ENCODE results near the gene NTSR1.

The NTSR1 gene

DNA sequence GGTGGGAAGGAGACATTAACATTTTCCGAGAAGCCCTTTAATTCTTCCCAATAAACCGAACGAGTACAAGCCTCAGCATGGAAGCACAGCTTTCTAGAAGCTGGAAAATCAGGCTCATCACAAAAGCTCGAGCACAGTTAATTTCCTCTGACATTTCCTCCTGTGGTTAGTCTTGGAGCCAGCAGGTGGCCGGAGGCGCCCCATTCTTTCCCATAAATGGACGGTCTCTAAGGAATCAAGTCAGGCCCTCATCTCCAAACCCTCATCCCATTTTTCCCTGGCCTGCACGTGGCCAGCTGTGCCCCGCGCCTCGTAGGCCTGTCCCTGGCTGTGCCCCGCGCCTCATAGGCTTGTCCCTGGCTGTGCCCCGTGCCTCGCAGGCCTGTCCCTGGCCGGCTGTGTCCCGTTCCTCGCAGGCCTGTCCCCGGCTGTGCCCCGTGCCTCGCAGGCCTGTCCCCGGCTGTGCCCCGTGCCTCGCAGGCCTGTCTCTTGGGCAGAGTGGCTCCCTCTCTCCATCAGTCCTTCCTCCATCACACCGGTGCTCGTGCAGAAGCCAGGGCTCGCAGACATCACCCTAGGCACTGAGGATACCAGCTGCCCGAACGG lies 19.7 kb upstream of the NTSR1 start:
- no peak overlapping the region for H3K4me3 ChIP-seq (ENCODE audit: low read length)
- TF ChIP-seq, protein P1, sequence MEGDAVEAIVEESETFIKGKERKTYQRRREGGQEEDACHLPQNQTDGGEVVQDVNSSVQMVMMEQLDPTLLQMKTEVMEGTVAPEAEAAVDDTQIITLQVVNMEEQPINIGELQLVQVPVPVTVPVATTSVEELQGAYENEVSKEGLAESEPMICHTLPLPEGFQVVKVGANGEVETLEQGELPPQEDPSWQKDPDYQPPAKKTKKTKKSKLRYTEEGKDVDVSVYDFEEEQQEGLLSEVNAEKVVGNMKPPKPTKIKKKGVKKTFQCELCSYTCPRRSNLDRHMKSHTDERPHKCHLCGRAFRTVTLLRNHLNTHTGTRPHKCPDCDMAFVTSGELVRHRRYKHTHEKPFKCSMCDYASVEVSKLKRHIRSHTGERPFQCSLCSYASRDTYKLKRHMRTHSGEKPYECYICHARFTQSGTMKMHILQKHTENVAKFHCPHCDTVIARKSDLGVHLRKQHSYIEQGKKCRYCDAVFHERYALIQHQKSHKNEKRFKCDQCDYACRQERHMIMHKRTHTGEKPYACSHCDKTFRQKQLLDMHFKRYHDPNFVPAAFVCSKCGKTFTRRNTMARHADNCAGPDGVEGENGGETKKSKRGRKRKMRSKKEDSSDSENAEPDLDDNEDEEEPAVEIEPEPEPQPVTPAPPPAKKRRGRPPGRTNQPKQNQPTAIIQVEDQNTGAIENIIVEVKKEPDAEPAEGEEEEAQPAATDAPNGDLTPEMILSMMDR (IDR thresholded peaks at IDR 0.05; ENCODE audit: insufficient read depth, low read depth, low read length, missing control alignments), result peak; percentile 35
- peak; percentile 39 for DNase-seq (ENCODE audit: low read depth)

DNA sequence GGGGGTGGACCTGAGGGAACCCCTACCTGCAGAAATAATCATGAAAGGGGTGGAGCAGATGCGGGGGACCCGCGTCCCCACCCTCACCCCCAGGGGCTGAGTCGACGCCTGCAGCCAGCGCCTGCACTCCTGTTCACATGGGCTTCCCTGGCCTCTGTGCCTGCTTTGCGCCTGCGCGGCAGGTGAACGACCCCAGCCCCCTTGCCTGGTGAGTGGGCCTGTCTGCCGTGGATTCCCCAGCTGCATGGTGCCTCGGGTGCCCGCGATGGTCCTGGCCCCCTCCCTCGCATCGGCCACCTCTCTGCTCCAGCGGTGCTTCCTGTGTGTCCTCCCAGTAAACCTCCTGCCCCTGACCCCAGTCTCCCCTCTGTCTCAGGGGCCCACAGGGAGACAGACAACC lies 18.8 kb upstream of the NTSR1 start:
- no peak overlapping the region for H3K4me3 ChIP-seq (ENCODE audit: low read length)
- TF ChIP-seq, protein P1 (IDR thresholded peaks at IDR 0.05; ENCODE audit: insufficient read depth, low read depth, low read length, missing control alignments), result no peak
- DNase-seq (ENCODE audit: low read depth), result no peak

DNA sequence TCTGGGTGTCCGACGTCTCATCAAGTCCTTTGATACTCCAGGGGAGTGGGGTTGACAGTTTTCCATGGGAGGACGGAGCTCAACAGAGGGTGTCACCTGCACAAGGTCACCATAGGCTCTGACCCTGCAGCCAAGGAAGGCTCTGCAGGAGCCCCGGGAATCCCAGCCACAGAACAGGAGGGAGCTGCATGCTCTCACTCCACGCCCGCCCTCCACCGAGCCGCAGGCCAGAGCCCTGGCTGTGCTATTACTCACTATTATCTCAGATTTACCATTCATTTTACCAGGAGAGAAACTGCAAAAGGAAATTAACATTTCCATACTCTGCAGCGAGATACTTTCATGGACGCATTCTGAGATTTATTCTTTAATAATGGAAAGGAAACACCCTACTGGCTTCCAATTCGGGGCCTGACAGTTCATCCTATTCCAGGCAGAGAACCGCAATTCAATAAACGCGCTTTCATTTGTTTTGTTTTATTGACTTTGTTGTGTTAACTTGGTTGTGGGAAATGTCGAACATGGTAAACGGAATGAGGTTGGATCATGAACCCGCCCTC lies 18.3 kb upstream of the NTSR1 start:
- H3K4me3 ChIP-seq (ENCODE audit: low read length), result no peak overlapping the region
- DNase-seq (ENCODE audit: low read depth), result no peak
- TF ChIP-seq, protein P1 (IDR thresholded peaks at IDR 0.05; ENCODE audit: insufficient read depth, low read depth, low read length, missing control alignments), result no peak

DNA sequence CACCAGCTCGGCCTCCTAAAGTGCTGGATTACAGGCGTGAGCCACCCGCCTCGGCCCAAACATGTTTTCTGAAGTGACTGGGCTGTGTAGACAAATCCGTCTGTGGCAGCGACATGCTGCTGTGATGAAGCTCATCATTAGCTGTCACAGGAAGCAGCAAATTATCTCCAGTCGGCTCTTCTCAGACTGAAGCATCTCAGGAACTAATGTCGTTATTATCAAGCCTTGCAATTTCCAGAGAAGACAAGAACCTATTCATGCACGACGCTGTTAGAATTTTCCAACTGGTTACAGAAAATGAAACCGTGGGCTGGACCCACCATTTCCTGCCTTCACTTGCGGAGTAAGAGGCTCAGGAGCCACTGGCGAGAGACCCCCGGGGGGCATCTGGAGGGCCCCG lies 17.1 kb upstream of the NTSR1 start:
- H3K4me3 ChIP-seq (ENCODE audit: low read length), result no peak overlapping the region
- DNase-seq (ENCODE audit: low read depth), result no peak
- TF ChIP-seq, protein P1 (IDR thresholded peaks at IDR 0.05; ENCODE audit: insufficient read depth, low read depth, low read length, missing control alignments), result no peak

DNA sequence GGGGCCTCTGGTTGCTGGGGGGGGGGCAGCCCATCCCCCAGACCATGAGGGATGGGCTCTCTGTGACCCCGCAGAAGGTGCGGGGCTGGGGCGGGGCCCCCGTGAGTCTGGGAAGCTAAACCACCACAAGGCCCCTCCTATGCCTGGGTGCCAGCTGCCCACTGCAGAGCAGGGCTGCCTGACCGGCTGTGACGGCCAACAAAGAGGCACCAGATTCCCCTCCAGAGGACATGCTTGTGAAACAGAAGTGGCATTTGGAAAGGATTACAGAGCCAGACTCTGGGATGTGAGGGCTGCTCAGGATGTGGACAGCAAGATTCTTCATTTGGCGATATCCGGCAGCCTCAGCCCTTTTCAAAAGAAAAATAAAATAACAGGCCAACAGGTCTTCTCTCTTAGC lies 16.5 kb upstream of the NTSR1 start:
- no peak overlapping the region for H3K4me3 ChIP-seq (ENCODE audit: low read length)
- DNase-seq (ENCODE audit: low read depth), result no peak
- TF ChIP-seq, protein P1 (IDR thresholded peaks at IDR 0.05; ENCODE audit: insufficient read depth, low read depth, low read length, missing control alignments), result no peak

DNA sequence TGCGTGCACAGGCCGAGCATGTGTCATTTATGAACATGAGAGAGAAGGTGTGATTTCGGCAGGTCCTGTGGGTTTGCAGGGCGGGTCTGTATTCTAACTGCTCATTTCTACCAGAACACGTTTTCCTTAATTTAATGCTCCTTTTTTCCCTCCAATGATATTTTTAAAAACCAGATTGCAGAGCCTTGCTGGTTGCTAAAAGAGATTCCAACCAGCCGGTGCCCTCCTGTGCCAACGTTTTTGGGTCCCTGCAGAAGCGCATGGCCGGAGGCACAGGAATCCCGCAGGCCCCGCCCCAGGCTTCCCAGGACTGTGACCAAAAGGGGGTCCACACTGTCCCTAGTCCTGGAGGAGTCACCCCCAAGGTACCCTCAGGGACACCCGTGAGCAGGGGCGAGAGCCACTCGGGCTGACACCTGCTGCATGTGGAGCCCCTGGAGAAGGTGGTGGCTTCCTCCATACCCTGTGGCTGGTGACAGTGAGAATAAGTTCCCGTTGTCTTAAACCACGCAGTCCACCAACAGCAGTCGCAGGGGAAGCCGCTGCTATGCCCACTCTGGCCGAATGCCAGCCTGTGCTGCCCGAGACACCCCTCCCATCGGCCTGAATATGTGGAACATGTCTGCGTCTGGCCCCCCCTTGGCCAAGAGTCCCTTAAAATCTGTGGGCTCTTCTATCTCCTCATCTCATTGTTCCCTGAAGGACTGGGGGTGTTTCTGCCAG lies 15.7 kb upstream of the NTSR1 start:
- TF ChIP-seq, protein P1 (IDR thresholded peaks at IDR 0.05; ENCODE audit: insufficient read depth, low read depth, low read length, missing control alignments), result no peak
- no peak overlapping the region for H3K4me3 ChIP-seq (ENCODE audit: low read length)
- DNase-seq (ENCODE audit: low read depth), result no peak
